GM18499 (cell line): ENCODE data around the gene AIP.

Experiments used
- ATAC-seq: cut with Tn5 transposase; IDR thresholded peaks from one replicate; pipeline ENCODE4 v1.9.1; 2021; ENCODE audit warnings: moderate number of reproducible peaks; ENCODE audit not compliant: insufficient read depth, unreplicated experiment

AIP gene

GRCh38 chr11:67482827-67483798, at the start of gene AIP:
TSS of gene AIP (plus strand) at chr11:67483026. CDS start at chr11:67483159, 133 bp downstream.
- ATAC-seq = peak; percentile 47

- ATAC-seq = no peak
These were observed 49.1 kb upstream of the AIP start for GRCh38 chr11:67433536-67434394.

- no peak for ATAC-seq
These were observed 48.4 kb upstream of the AIP start for GRCh38 chr11:67434395-67434881.

- no peak for ATAC-seq
These were observed 47.6 kb upstream of the AIP start for GRCh38 chr11:67435031-67435726.

GRCh38 chr11:67435727-67436458, 46.9 kb upstream of the AIP start:
- ATAC-seq = no peak

GRCh38 chr11:67436459-67437081, 46.3 kb upstream of the AIP start:
- ATAC-seq = no peak

GRCh38 chr11:67437082-67437808, 45.6 kb upstream of the AIP start, which contains the start of gene PTPRCAP:
TSS of gene PTPRCAP (minus strand) at chr11:67437682. CDS start at chr11:67437619, 63 bp downstream.
- ATAC-seq = no peak

GRCh38 chr11:67437809-67438157, 45.0 kb upstream of the AIP start:
- no peak for ATAC-seq

GRCh38 chr11:67438158-67438902, 44.5 kb upstream of the AIP start:
- no peak for ATAC-seq

GRCh38 chr11:67439321-67440228, 43.3 kb upstream of the AIP start:
- no peak for ATAC-seq

GRCh38 chr11:67440229-67441097, 42.4 kb upstream of the AIP start:
- no peak for ATAC-seq

GRCh38 chr11:67441098-67441563, 41.7 kb upstream of the AIP start:
- no peak for ATAC-seq

GRCh38 chr11:67441731-67442351, 41.0 kb upstream of the AIP start:
- ATAC-seq = no peak

GRCh38 chr11:67442504-67443404, 40.1 kb upstream of the AIP start:
- ATAC-seq = no peak
